HG03571 (cell line): ENCODE measurements around the gene RASGRP2.

Experiments used
- ATAC-seq: cut with Tn5 transposase; IDR thresholded peaks from one replicate; pipeline ENCODE4 v1.9.1; 2021; ENCODE audit not compliant: unreplicated experiment

The RASGRP2 gene

DNA sequence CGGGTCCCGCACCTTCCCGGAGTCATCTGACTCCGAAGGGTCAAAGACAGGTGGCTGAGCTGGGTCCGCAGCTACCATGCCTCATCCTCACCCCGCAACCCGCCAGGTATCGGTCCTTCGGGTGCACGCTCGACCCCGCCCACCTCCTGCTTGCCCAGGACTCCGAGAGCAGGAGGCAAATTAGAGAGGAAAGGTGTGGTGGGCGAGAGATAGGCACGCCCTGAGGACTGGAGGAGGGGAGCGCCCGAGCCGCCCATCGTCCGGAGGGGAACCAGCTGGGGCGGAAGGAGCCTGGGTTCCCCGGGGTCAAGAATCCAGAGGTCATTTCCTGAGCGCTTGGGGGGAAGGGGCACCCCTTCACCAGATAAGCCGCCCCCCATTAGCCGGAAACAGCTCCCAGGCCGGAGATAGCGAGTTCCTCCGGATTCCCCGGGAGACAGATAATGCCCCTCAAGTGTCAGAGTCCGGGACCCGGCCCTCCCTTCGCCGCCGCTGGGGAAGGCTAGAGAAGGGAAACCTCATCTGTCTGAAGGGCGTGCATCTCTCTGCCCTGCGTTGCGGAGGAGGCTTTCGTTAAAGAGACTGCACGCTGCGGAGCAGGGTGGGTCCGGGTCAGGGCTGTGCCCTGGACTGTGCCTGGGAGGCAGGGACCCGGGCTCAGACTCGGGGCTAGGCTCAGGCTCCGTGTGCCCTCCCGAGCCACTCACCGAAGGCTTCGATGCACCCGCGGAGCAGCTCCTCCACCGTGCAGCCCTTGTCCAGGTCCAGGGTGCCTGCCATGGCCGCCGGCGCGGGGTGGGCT lies 1.7 kb downstream of the RASGRP2 start:
- ATAC-seq = no peak

GRCh38 chr11:64741375-64742086 lies 2.4 kb downstream of the RASGRP2 start:
- ATAC-seq = no peak

GRCh38 chr11:64739871-64740270 lies 4.1 kb downstream of the RASGRP2 start:
- ATAC-seq = no peak

DNA sequence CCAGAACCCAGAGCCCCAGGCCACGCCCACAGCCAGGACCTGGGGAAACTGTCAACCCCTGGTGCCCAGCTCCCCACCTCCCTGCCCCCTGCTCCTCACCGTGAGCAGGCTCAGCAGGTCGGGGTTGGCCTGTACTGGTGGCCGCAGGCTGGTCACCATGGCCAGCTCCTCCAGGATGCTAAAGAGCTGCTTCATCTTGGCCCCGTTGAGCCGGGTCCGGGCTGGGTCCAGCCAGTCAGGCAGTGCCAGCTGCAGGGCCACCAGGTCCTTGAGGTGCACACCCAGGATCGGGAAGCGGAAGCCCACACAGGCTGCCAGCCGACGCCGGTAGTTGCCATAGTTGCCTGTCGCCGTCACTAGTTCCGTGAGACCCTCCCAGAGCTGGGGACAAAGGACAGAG lies 7.3 kb downstream of the RASGRP2 start:
- ATAC-seq = no peak

GRCh38 chr11:64735725-64736259 lies 8.2 kb downstream of the RASGRP2 start:
- no peak for ATAC-seq

DNA sequence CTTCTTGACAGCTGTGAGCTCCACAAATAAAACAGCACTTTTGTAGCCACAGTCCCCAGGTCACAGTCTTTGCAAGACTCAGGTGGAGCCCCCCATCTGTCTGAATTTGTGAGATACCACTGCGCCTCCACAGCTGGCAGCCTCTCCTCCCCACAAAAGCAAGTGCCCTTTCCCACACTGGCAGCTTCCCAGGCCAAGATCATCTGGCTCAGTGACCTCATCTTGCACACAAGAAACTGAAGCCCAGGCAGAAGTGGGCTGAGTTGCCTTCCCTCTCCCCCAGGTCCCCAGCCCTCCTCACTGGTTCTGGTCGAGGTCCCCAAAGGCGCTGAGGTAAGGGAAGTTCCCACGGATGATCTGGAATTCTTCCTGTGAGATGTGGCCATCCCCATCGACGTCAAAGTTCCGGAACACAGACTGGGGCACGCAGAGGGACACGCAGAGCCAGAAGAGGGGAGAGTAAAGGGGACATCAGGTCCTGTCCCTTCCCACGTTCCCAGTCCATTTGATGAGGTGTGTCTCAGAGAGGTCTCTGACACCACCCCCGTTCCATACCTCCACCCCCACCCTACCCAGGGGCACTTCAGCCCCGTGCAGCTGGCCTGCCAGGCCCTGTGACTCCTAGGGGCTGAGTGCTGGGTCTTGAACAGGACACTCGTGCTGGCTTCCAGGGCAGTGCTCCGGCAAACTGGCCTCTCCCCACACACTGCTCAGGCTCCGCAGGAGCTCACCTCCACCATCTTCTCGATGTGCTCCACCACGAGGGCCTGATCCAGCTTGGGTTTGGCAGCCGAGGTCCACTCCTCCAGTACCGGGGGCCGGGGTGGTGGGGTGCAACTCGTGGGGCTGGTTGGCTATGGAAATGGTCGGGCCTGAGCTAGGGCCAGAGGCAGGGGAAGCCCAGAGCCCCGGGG lies 8.9 kb downstream of the RASGRP2 start:
- no peak for ATAC-seq

- no peak for ATAC-seq
Observed at GRCh38 chr11:64731601-64732000, 12.3 kb downstream of the RASGRP2 start.

DNA sequence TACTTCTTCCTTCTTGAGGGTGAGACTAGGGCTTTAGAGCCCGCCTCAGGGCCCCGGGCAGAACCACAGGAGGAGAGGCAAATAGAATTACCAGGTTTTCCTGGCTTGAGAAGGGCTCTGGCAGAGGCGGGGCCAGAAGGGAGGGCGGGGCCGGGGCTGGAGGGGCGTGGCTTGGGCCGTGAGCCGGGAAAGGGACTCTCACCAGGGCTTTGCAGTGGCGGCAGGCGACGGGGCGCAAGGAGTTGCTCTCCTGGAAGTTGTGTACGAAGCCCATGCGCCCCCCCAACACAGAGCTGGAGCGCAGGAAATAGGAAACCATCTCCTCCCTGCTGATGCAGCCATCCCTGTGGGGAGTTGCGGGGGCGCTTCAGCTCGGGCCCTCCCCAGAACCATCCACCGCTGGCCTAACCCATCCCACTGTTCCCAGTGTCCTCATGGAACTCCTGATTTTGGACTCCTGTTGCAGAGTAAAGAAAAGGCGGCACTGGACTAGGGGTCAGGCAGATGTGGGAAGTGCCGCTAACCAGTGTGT lies 14.0 kb downstream of the RASGRP2 start:
- no peak for ATAC-seq

DNA sequence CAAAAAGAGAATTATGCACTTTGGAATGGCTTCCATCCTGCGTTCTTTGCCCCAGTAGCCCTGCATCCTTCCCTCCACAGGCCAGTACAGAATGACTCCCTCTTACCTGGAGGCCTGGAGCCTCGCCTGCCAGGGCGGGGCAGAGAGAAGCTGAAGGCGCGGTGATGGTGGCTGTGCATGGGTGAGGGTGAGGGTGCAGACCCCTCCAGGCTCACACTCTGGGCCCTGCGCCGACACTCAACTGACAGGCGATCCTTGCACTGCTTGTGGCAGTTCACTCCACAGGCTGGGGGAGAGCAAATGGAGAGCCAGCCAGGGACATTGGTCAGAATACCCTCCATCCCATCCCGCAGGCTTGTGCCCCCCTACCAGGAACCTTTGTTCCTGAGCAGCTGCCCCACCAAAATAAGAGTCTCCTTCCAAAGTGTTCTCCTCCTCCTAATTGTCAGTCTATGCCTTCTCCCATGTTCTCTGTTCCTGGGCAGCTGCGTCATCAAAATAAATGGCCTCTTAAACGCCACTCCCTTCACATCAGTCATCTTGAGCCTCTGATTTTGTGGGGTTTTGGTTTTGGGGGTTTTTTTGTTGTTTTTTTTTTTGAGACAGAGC lies 15.1 kb downstream of the RASGRP2 start:
- ATAC-seq = no peak

GRCh38 chr11:64726867-64727530 lies 16.9 kb downstream of the RASGRP2 start:
- no peak for ATAC-seq

DNA sequence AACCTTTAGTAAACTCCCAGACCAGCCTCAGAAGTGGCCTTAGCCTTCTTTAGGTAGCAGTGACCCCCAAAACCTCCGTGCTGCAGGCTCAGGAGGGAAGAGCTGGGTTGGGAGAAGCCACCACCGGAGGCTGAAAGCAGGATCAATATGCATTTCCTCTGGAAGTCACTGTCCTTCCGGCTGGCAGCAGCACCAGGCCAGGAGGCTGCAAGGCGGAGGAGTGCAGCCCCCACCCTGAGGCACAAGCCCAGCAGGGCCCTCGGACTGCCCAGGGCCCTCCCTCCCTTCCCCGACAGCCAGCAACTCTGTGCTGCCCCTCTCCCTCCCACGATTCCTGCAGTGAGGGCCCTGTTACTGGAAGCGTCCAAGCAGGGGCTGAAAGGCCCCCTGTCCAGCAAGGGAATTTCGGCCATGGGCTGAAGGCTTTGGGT lies 17.7 kb downstream of the RASGRP2 start:
- no peak for ATAC-seq

DNA sequence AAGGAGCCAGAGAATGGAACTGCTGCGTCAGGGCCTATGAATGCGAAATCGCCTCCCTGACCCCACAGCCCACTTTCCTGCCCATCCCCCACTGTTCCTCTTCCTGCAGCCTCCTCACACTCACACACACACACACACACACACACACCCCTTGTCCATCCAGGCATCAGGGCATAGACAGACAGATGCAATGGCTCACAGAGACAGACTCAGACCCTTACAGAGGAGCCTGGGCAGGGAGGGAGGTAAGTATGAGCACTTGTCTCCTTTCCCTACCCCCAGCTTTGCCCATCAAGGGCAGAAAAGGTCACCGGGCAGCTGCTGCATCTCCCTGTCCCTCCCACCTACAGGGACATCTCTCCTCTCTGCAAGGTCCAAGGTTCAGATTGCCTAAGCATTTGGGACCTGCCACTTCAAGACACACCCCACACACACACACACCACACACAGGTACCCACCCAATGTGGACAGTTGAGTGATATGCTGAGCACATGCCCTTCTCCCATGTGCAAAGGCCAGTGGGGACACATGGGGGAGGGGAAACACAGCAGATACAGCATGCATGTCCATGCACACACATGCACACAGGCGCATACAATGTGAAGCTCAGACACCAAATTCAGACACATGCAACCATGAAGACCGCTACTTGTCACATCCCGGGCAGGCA lies 18.9 kb downstream of the RASGRP2 start:
- ATAC-seq = no peak

- ATAC-seq = no peak
Observed at GRCh38 chr11:64723907-64724862, 19.8 kb downstream of the RASGRP2 start.

- peak; percentile 58 for ATAC-seq
Observed at GRCh38 chr11:64723117-64723906, 20.6 kb downstream of the RASGRP2 start, which contains the start of gene NRXN2. Gene NRXN2, minus strand, starts transcription at chr11:64723197. Its CDS starts 9,498 bp downstream, at chr11:64713699.

DNA sequence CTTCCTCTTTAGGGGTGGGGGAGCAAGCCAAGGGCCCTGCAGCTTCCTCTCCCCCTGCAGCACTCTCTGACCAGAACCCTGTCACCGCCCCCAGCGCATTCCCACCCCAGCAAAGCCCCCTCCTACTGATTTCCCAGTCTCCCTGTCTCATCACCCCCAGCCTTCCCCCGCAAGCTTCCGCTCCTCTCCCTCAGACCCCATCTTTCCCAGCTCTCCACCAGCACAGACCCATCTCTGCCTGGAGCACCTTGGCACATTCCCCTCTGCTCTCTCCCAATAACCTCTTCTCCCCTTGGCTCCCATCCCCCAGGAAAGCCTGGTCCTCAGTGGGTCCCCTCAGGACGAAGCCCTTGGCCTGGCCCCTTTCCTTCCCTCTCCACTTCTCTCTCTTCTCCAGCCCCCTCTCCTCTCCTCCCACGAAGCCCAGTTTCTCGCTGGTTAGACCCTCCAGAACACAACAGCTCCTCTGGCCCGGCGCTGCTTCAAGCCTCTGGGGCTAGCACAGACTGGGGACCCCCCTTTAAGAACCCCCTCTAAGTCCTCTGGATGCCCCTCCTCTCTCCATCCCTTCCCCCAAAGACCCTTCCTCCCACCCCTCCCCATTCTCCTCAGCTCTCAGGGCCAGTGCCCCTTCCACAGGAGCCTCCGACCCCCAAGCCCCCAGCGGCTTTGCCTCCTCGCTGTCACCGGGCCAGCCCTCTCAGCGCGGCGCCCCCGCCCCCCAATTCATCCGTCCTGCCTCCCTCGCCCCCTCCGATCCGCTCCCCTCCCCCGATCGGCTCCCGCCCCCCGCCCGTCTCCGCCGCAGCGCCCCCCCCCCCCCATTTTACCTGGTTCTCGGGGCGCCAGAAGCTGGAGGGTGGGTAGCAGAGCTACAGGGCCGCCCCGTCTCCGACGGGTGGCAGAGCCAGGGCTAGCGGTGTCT lies 21.5 kb downstream of the RASGRP2 start:
- ATAC-seq = no peak

DNA sequence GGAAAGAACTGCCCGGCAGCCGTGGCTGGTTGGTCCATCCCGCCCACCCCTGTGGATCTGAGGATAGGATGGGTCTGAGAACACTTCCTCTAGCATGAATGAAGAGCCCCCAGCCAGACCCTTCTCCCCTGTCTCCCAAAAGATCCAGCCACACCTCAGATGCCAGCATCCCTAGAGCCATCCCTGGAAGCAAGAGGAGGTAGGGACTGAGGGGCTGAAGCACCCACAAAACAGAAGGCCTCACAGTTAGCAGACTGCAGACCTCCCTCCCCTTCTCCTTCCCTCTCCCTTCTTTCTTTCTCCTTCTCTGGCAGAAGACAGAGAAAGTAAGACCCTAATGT lies 22.6 kb downstream of the RASGRP2 start:
- no peak for ATAC-seq
